HG03159 (cell line): ENCODE measurements around the gene DHX35.
"Not testable (repeated sequence)": the region's sequence is repeated elsewhere in the genome, so short reads cannot be mapped to it uniquely, and the experiment has no call there.

ENCODE experiments used
- ATAC-seq: cut with Tn5 transposase; IDR thresholded peaks from one replicate; pipeline ENCODE4 v1.9.1; 2021; ENCODE audit warnings: mild to moderate bottlenecking, moderate library complexity; ENCODE audit not compliant: unreplicated experiment

DHX35 gene

DNA sequence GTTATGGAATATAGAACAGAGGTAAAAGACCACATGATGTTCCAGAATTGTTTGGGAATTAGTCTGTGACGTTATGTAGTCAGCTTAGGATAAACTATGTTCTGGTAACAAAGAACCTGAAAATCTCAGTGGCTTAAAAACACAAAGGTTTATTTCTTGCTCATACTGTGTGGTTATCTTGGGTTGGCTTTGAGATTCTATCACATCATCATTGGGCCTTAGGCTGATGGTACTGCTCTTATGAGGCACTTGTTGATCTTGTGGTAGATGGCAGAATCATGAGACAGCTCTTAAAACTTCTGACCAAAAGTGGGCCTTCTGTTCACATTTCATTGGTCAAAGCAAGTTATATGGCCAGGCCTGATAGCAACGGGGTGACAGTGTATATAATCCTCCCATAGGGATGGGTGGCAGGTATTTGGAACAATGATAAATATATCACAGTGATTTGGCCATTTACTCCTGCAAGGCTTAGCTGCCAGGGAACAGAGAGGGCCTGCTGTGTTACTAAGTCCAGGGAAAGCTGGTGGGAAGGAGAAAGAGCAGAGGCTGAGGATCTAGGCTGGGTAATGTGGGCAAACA, 13.5 kb downstream of the DHX35 start:
- no peak for ATAC-seq

DNA sequence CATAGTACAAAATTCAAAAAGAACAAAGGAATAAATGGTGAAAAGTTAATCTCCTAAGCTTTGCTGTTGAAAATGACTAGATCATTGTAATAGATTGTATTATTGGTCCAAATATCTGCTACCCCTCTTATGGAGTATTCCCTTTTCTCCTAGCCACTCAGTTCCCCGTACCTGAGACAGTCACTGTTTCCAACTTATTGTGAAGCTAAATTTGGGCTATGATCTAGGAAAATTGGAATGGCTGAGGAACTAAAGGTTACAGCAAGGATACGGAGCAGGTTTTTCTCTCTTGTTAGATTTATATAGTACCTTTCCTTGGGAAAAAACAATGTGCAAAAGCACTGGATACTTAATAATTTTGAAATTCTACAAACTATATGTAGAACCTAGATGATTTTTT, 17.3 kb downstream of the DHX35 start:
- no peak for ATAC-seq

DNA sequence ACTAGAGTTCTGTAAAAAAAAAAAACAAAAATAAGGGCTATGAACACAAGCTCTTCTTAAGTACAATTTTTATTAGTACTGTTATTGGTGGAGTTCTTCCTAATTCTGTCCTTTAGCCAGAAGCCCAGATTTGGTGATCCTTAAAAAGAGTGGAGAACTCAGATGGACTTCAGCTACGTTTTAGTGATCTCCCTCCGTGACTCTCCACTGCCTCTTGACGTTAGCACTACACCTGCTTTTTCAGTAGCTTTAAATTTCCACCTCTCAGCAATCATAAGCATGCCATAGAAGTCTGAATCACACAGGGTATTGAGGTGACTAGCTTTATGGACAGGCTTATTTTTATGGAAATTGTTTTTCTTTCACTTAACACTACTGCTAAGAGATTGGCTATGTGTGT, 17.7 kb downstream of the DHX35 start:
- ATAC-seq = no peak

DNA sequence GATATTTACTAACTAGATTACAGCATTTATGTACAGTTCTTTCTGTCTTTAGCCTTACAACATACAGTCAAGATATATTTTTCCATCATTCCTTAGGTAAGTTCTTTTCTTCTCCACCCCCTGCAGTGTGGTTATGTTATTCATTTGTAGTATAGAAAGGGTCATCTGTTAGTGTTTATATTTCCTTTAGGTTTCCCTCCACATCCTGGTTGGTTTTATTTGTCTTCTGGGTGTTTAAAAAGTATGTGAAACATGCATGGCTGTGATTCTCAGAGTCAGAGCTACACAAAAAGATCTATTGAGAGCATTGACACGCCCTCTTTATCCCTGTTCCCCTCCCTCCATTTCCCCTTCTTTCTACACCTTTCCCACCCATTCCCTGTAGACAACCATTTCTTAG, 20.1 kb downstream of the DHX35 start:
- no peak for ATAC-seq

DNA sequence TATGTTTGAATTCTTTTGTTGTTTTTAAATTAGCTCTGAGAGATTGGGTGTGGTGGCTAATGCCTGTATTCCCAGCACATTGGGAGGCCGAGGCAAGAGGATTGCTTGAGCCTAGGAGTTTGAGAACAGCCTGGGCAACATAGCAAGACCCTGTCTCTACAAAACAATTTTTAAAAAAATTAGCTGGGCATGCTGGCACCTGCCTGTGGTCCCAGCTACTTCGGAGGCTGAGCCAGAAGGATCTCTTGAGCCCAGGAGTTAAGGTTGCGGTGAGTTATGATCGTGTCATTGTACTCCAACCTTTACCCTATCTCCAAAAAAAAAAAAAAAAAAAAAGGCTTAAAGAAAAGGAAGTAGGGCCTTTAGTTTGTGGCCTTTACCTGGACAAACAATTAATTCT, 22.9 kb downstream of the DHX35 start:
- ATAC-seq = no peak

DNA sequence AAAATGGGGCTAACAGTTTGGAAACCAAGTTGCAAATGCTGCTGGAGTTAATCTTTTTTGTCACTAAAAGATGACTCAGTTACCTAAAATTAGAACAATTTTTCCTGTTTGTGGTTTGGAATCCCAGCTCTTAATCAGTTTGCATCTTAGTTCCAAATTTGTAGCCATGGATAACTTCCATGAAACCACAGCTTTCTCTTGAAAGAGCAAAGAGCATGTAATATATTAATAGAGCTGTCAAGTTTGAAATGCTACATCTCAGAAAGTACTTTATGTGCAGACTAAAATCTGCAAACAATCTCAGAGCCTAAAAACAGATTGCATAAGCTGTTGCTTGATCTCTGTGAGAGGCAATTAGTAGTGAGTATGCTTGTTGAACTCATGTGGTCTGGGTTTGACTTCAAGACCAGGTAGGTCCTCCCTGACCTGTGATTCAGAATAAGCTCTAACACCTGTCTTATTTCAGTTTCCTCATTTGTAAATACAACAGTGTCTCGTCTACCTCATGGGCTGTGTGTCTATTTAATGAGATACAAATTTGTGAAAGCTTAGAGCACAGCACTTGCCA, 23.5 kb downstream of the DHX35 start:
- ATAC-seq = no peak

DNA sequence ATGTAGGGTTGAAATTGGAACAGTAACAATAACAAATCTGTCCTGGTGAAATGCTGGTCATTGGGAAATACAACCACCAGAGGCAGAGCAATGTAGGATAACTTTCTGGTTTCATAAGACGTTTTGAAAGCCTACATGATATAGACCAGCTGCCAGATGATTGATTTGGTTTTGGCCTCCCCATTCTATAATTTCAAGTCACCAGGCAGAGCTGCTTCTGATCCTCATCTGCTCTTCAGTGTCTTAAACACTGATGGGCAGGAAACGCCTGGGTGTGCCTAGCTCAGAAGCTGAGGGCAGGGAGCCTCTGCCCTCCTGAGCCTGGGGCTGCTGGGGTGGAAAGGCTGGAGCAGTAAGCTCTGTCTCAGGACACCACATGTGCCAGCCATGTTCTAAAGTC, 24.5 kb downstream of the DHX35 start:
- ATAC-seq = no peak

DNA sequence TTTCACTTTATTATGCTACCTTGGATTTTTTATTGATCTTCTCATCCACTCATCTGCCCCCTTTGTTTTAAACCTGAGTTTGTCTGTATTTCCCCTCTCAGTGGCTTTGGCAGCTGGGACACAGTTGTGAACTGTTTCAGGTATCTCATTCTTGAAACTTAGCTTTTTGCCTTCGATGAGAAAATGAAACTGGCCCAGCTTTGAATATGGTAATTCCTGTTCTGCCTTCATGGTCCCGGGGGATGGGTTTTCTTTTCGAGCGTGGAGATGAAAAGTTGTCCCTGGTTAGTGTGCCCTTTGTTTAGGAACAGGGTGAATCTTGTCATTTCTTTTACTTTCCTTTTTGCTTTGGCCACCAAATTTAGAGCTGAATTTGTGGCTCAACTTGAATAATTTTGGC, 25.6 kb downstream of the DHX35 start:
- peak; percentile 70 for ATAC-seq

DNA sequence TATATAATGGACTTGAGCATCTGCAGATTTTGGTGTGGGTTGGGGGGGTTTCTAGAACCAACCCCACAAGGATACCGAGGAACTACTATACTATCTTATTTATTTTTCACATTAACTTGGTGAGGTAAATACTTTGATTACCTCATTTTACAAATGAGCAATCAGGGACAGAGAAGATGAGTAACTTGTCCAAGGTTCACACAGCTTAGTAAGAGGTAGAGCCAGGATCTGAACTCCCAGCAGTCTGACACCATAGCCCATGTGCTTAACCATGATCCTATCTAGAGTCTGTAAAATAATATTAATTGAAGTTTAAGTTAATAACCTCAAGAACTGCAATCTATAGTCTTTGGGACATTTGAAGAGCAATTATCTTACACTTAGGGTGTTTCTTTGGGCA, 28.6 kb downstream of the DHX35 start:
- no peak for ATAC-seq

DNA sequence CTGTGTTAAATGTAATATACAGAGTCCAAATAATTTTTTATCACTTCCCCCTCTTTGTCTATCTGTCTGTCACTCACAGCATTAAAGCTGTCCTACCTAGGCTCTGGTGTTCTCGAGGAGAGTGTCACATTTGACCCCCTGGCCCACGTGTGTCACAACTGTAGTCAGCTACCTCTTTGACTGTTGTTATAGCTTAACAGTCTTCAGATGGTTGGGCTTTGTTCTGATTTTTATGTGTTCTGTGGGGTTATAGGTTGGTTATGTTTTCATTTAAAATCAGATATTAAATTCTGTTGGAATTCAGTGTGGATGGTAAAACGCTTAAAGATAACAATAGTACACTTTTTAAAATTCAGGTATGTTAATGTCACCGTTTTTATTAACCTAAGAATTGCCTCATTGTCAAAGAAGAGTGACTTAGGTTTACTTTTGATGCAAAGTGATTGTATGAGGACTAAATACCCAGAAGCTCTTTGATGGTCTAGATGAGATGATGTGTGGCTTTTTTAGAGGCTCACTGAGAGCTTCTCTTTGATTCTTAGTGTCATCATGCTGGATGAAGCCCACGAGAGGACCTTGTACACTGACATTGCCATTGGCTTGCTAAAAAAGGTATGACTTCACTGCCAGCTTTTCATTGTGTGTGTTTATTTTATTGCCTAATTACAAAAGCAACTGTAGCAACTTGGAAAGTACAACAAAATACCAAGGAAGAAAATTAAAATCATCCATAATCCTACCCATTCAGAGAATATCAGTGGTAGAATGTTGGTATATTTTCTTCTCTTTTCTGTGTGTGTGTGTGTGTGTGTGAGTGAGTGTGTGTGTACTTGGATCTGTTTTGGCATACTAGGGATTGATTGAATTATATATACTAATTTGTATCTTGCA, 29.9 kb downstream of the DHX35 start:
- no peak for ATAC-seq

DNA sequence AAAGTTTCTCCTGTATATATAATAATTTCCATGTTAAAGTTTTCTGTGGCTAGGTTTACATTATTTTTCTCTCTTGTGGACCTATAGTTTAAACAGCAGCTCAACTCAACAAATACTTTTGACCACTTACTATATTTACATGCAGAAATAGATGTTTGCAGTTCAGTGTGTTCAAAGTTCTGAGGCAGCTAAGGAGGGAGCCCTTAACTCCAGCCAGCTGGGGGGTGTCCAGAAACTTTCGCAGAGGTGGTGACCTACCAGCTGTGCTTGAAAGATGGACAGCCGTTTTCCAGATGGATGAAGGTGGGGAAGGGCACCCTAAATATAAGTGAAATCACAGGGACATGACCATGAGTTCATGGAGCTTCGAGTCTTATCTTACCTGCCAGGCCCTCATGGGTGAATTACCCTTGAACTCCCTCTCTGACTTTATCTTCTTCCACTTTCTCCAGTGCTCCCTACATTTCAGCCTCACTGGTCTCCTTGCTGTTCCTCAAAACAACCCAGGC, 33.4 kb downstream of the DHX35 start:
- ATAC-seq = no peak

DNA sequence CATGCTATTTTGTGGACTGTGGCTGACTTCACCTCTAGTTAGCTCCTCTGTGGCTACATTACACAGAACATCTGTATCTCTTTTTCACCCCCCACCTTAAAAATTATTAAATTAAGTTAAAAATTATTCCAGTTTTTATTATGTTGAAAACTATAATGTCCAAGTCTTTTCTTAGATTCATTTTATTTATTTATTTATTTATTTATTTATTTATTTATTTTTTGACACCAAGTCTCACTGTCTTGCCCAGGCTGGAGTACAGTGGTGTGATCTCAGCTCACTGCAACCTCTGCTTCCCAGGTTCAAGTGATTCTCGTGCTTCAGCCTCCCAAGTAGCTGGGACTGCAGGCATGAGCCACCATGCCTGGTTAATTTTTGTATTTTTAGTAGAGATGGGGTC, 34.7 kb downstream of the DHX35 start:
- ATAC-seq = not testable (repeated sequence)

DNA sequence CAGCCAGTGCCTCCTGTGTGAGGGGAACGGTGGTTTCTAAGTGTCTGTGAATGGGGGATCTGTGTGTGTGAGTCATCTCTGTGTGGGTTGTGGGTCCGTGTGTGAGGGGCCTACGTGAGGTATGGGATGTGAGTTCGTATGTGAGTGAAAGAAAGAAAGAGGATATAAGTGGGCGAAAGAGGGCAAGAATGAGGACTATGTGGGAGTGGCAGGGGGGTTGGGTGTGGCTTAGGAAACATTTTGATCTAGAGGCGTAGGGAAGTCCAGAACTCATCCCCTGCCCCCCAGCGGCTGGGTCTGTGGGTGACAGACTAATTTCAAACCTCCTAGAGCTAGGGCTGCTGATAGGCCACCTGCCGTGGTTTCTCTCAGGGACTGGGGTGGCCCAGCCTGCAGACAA, 35.5 kb downstream of the DHX35 start:
- ATAC-seq = peak; percentile 67

DNA sequence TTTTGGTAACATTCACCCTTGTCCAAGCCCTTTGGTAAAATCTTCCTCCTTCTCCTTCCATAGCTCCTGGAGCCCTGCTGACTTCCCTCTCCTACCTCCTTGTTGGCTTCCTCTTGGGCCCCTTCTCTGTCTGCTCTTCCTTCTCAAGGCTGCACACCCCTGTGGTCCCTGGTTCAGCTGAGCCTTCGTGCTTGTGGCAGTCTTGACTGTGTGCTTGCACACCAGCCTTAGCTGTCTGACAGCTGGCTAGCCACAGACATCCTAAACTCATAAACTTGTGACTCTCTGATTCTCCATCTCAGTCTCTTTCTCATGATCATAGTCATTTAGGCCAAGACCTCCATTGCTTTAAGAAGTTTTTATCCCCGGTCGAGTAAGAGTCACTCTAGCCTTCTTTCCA, 37.1 kb downstream of the DHX35 start:
- ATAC-seq = no peak

DNA sequence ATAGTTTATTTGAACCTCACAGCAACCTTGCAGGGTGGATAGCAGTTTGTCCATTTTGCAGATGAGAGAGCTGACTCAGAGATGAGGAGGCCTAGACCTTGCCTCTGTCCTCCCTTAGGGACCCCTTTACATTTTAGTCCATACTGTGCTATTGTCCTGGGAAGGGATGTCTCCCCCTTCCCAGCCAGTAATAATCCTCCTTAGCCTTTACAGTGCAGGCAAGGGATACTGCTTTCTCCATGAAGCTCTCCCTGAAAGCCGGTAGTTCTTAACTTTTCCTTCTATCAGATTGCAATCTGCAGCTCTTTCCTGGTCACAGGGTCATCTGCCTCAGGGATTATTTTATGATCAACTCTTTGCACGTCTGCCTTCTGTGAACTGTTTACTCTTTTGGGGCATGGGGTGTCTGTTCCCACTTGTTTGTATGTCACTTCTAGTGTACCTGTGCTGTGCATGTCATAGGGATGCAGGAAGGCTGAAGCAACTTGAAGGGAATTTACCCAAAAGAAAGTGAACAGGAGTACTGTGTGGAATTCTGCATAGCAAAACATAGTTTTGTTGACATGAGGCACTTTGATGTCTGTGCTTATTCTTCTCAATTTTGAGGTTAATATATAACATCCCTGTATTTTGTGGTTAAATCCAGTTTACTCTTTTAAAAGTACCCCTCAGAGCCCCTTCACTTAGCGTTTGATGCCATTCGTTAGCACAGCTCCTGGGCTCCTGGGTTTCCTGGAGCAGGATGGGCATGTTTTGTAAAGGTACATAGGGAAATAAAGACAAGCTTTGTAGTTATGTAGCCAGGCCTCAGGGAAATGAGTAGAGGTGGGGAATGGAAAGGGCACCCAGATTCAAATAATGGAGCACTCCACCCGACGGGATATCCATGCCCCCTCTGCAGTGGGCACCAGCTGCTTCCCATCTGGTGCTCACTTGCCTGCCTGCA, 38.1 kb downstream of the DHX35 start:
- ATAC-seq = no peak

DNA sequence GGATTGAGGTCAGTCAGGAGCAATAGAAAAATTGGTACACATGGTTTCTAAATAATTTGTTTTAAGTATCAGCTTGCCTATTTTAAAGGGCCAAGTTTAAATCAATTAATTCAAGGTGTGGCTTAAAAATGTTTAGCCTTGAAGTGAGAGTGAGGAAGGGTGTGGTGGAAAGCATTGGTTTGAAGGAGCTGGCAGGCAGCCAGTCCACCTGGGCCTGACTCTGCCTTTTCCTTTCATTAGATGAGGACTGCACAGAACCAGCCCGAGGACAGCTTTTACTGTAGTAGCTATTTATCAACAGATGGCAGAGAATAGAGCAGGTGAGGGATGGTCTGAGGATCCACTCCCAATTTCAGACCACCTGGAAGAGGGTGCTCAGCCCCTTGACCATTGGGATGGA, 42.4 kb downstream of the DHX35 start:
- no peak for ATAC-seq

DNA sequence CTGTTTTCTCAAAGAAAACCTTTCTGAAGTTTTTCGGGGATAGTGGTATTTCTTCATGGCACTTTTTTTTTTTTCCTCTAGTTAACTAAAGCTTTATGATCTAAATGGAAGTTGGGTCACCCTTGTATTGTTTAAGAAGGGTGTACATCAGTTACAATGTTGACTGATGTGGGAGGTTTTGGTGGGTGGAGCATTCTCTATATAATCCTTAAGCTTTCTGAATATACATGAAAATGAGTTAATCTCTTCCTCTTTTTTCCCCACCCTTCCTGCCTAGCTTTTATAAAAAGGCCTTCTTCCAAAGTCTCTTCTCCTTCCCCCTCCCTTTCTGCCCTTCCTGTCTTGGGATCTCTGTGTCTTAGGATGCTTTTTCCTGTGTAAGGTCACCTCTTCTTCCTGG, 47.2 kb downstream of the DHX35 start:
- ATAC-seq = no peak

DNA sequence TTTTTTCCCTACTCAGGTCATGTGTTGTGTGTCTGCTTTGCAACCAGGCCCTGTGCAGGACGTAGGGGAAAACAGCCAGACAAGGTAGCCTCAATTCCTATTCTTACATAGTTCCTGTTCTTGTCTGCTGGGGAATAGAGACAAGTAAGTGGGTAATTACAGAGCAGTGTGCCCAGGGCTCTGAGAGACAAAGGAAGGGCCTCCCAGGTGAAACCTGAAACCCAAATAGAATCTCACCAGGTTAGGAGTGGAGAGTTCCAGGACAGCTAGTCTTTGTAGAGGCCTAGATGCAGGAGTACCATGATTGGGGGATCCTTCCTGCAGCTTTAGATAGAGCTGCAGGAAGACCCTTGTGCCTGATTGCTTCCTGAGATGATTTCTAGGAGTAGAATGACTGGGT, 48.4 kb downstream of the DHX35 start:
- no peak for ATAC-seq

DNA sequence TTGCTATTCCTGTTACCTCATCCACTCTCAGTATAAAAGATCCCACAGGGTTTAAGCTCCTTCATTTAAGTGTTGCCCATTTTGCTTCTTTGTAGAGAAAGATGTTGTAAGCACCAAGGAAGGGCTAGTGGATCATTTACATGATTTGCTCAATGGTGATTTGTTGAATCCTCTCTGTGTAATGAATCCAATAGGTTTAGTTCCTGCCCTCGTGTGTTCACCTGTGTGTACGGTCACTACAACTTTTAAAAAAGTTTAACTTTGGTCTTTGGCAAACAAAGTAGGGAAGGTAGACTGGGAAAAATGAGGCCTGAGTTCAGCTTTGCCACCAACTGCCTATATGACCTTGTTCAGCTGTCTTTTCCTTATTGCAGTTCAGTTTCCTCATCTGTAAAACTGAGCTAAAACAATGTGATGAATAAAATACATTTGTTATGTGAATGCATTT, 51.5 kb downstream of the DHX35 start:
- ATAC-seq = no peak

DNA sequence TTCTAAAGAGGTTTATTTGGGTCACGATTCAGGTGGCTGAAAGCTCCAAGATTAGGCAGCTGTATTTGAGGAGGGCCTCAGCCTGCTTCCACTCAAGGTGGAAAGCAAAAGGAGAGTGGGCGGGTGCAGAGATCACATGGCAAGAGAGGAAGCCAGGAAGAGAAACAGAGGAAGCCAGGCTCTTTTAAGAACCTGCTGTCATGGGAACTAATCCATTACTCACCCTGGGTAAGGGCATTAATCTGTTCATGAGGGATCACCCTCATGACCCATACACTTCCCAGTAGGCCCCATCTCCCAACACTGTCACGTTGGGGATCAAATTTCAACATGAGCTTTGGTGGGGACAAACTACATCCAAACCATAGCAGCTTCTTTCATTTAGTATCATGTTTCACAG, 53.9 kb downstream of the DHX35 start:
- no peak for ATAC-seq

DNA sequence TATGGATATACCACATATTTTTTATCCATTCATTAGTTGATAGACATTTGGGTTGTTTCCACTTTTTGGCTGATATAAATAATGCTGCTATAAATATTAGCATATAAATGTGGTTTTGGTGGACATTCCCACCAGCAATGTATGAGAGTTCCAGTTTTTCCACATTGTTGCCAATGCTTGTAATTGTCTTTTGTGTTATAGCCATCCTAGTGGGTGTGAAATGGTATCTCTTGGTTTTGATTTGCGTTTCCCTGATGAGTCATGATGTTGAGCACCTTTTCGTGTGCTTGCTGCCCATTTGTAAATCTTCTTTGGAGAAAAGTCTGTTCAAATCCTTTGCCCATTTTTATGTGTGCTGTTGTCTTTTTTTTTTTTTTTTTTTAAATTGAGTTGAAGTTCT, 54.4 kb downstream of the DHX35 start:
- ATAC-seq = no peak
